SU-DHL-6 (cell line): Measurements from ENCODE around the gene MRPS18C.

ENCODE experiments used
- H2AFZ ChIP-seq: fragments of 200-600 bp; sonication (generic); 2 replicates; pipeline ENCODE4 v1.6.1; 2014; ENCODE audit warnings: low read depth, mild to moderate bottlenecking, moderate library complexity, mixed read lengths, antibody characterized with exemption, low read length; ENCODE audit not compliant: severe bottlenecking
- H3F3A ChIP-seq: fragments of 200-600 bp; shearing (Covaris generic); 2 replicates; pipeline ENCODE4 v1.6.0; 2016; ENCODE audit warnings: antibody characterized with exemption, mild to moderate bottlenecking; ENCODE audit not compliant: insufficient read depth
- H3K27ac ChIP-seq: fragments of 200-600 bp; sonication (generic); 2 replicates; pipeline ENCODE4 v1.5.1; 2016; ENCODE audit warnings: low read depth, mild to moderate bottlenecking, low read length, moderate library complexity, mixed read lengths
- H3K27me3 ChIP-seq: fragments of 200-600 bp; sonication (generic), shearing (Covaris generic); 2 replicates; pipeline ENCODE4 v1.6.0; 2014; ENCODE audit warnings: mild to moderate bottlenecking, low read length
- H3K36me3 ChIP-seq: fragments of 200-600 bp; sonication (generic); 2 replicates; pipeline ENCODE4 v1.6.1; 2014; ENCODE audit warnings: mild to moderate bottlenecking, low read length, mixed read lengths
- H3K4me2 ChIP-seq: fragments of 300-600, 200-600 bp; shearing (Covaris generic), sonication (generic); 2 replicates; pipeline ENCODE4 v1.6.0; 2014; ENCODE audit warnings: low read length, low read depth, mild to moderate bottlenecking; ENCODE audit not compliant: poor library complexity, severe bottlenecking
- H3K4me3 ChIP-seq: fragments of 200-600 bp; sonication (generic); 2 replicates; pipeline ENCODE4 v1.5.1; 2014; ENCODE audit warnings: antibody characterized with exemption, low read length, mild to moderate bottlenecking, mixed read lengths; ENCODE audit not compliant: insufficient read depth, poor library complexity, severe bottlenecking
- H3K79me2 ChIP-seq: fragments of 200-600 bp; sonication (generic); 2 replicates; pipeline ENCODE4 v1.6.1; 2014; ENCODE audit warnings: mild to moderate bottlenecking, low read length, moderate library complexity; ENCODE audit not compliant: insufficient read depth
- H3K9ac ChIP-seq: fragments of 200-600 bp; sonication (generic); 2 replicates; pipeline ENCODE4 v1.7.0; 2014; ENCODE audit warnings: mild to moderate bottlenecking, low read length
- H3K9me2 ChIP-seq: fragments of 200-600 bp; sonication (generic); replicated peaks from 2 replicates; pipeline ENCODE4 v1.6.1; 2014; ENCODE audit warnings: low read length; ENCODE audit not compliant: insufficient read depth
- H3K9me3 ChIP-seq: fragments of 200-600 bp; sonication (generic); 2 replicates; pipeline ENCODE4 v1.6.1; 2014; ENCODE audit warnings: low read length, mixed read lengths; ENCODE audit not compliant: insufficient read depth
- H4K20me1 ChIP-seq: fragments of 200-600 bp; sonication (generic); 2 replicates; pipeline ENCODE4 v1.6.1; 2014; ENCODE audit warnings: low read depth, mild to moderate bottlenecking, antibody characterized with exemption, low read length, moderate library complexity, mixed read lengths
- EZH2phosphoT487 ChIP-seq: fragments of 200-600 bp; sonication (generic), shearing (Covaris generic); conservative IDR thresholded peaks from 2 replicates; pipeline ENCODE4 v1.6.1; 2018; ENCODE audit warnings: mild to moderate bottlenecking, antibody characterized with exemption, low read length, moderate library complexity, mixed read lengths
- TF ChIP-seq, protein P1 (sequence below): fragments of 200-600 bp; sonication (generic); IDR thresholded peaks from one replicate; pipeline ENCODE4 v1.5.1; 2017; ENCODE audit warnings: antibody characterized with exemption, mild to moderate bottlenecking, low read length, moderate library complexity; ENCODE audit not compliant: insufficient read depth, poor library complexity, severe bottlenecking

MRPS18C gene

GRCh38 chr4:83440899-83441298 is 15.0 kb upstream of the MRPS18C start:
- Histone ChIP-seq H3K9me3 (no peaks in the 10 kb centered on the region), H3K27ac (peak overlapping the region; percentile 90), H3K79me2 (no peaks in the 10 kb centered on the region), H3K27me3 (no peaks in the 10 kb centered on the region), H4K20me1 (no peaks in the 10 kb centered on the region), H3F3A (peaks cover 22% of the 10 kb centered on the region; the same call in 1 of the 2 replicates), H3K4me3 (no peak overlapping the region), H3K9me2 (no peaks in the 10 kb centered on the region), H3K36me3 (no peaks in the 10 kb centered on the region; the same call in 1 of the 2 replicates), H2AFZ (no peak overlapping the region), H3K9ac (peak overlapping the region; percentile 30), H3K4me2 (peak overlapping the region; percentile 73)
- no peak for TF ChIP-seq EZH2phosphoT487
- TF ChIP-seq, protein P1, sequence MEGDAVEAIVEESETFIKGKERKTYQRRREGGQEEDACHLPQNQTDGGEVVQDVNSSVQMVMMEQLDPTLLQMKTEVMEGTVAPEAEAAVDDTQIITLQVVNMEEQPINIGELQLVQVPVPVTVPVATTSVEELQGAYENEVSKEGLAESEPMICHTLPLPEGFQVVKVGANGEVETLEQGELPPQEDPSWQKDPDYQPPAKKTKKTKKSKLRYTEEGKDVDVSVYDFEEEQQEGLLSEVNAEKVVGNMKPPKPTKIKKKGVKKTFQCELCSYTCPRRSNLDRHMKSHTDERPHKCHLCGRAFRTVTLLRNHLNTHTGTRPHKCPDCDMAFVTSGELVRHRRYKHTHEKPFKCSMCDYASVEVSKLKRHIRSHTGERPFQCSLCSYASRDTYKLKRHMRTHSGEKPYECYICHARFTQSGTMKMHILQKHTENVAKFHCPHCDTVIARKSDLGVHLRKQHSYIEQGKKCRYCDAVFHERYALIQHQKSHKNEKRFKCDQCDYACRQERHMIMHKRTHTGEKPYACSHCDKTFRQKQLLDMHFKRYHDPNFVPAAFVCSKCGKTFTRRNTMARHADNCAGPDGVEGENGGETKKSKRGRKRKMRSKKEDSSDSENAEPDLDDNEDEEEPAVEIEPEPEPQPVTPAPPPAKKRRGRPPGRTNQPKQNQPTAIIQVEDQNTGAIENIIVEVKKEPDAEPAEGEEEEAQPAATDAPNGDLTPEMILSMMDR = no peak

- Histone ChIP-seq H3K4me3 (no peak overlapping the region), H3K36me3 (no peaks in the 10 kb centered on the region), H3K27me3 (no peaks in the 10 kb centered on the region), H3K9me2 (no peaks in the 10 kb centered on the region), H3K9ac (no peak overlapping the region), H2AFZ (no peak overlapping the region), H3K9me3 (no peaks in the 10 kb centered on the region), H3F3A (no peaks in the 10 kb centered on the region), H3K79me2 (peaks cover 6% of the 10 kb centered on the region; the same call in 1 of the 2 replicates), H3K4me2 (no peak overlapping the region), H3K27ac (no peak overlapping the region), H4K20me1 (no peaks in the 10 kb centered on the region)
- TF ChIP-seq, protein P1 = no peak
- TF ChIP-seq EZH2phosphoT487 = no peak
These were observed 6.8 kb upstream of the MRPS18C start for GRCh38 chr4:83449009-83449408.

DNA sequence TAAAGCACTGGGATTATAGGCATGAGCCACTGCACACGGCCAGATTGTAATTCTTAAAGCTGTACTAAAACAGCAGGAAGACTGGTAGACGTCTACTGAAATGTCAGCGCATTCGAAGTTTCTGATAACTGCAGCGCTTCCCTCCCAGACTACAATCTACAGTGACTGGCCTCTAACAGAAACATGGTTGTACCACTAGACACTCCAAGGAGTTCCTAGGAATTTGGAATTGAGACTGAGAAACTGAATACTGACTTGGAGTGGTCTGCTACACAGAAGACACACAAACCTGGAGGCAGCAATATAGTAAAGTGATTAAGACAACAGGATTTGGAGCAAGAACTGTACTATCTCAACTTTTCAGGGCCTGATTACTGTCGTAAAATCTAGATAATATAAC is 1.2 kb upstream of the MRPS18C start:
- peak overlapping the region; percentile 69 for H3K27ac ChIP-seq
- H4K20me1 ChIP-seq = no peaks in the 10 kb centered on the region
- no peak overlapping the region for H2AFZ ChIP-seq
- H3K79me2 ChIP-seq = peaks cover 44% of the 10 kb centered on the region
- no peaks in the 10 kb centered on the region for H3K27me3 ChIP-seq
- peaks cover 4% of the 10 kb centered on the region; the same call in 1 of the 2 replicates for H3K36me3 ChIP-seq
- peak overlapping the region; percentile 87 for H3K4me3 ChIP-seq
- TF ChIP-seq, protein P1 = no peak
- TF ChIP-seq EZH2phosphoT487 = no peak
- H3K9me3 ChIP-seq = no peaks in the 10 kb centered on the region
- peaks cover 9% of the 10 kb centered on the region; the same call in 1 of the 2 replicates for H3F3A ChIP-seq
- H3K9ac ChIP-seq = peak overlapping the region; percentile 81
- H3K9me2 ChIP-seq = no peaks in the 10 kb centered on the region
- H3K4me2 ChIP-seq = peak overlapping the region; percentile 79
